Ishikawa (cell line): ENCODE results near the gene TRIM68.

Experiments
- CEBPB ChIP-seq: IDR thresholded peaks from 2 replicates; pipeline ENCODE4 v1.6.1; 2012
- CREB1 ChIP-seq: IDR thresholded peaks from 2 replicates; pipeline ENCODE4 v1.6.1; 2012; ENCODE audit warnings: low read depth
- EGR1 ChIP-seq: IDR thresholded peaks from 2 replicates; pipeline ENCODE4 v1.6.1; 2012
- EP300 ChIP-seq: IDR thresholded peaks from 2 replicates; pipeline ENCODE4 v1.6.1; 2012; ENCODE audit warnings: borderline replicate concordance
- FOXM1 ChIP-seq: IDR thresholded peaks from 2 replicates; pipeline ENCODE4 v1.6.1; 2012; ENCODE audit warnings: low read depth, borderline replicate concordance
- RAD21 ChIP-seq: IDR thresholded peaks from 2 replicates; pipeline ENCODE4 v1.6.1; 2012; ENCODE audit warnings: low read depth
- TAF1 ChIP-seq: IDR thresholded peaks from 2 replicates; pipeline ENCODE4 v1.6.1; 2012; ENCODE audit warnings: low read depth, mild to moderate bottlenecking
- TCF12 ChIP-seq: IDR thresholded peaks from 2 replicates; pipeline ENCODE4 v1.6.1; 2012; ENCODE audit warnings: low read depth
- TEAD4 ChIP-seq: IDR thresholded peaks from 2 replicates; pipeline ENCODE4 v1.6.1; 2012
- YY1 ChIP-seq: IDR thresholded peaks from 2 replicates; pipeline ENCODE4 v1.6.1; 2012; ENCODE audit warnings: low read depth
- ZBTB7A ChIP-seq: IDR thresholded peaks from 2 replicates; pipeline ENCODE4 v1.6.1; 2012; ENCODE audit warnings: low read depth
- TF ChIP-seq, protein P1 (sequence below): IDR thresholded peaks from 2 replicates; pipeline ENCODE4 v1.6.1; 2012
- TF ChIP-seq, protein P2 (sequence below): IDR thresholded peaks from 2 replicates; pipeline ENCODE4 v1.6.1; 2012; ENCODE audit warnings: low read depth, mild to moderate bottlenecking
- TF ChIP-seq, protein P3 (sequence below): IDR thresholded peaks from 2 replicates; pipeline ENCODE4 v1.6.1; 2012

DNA sequence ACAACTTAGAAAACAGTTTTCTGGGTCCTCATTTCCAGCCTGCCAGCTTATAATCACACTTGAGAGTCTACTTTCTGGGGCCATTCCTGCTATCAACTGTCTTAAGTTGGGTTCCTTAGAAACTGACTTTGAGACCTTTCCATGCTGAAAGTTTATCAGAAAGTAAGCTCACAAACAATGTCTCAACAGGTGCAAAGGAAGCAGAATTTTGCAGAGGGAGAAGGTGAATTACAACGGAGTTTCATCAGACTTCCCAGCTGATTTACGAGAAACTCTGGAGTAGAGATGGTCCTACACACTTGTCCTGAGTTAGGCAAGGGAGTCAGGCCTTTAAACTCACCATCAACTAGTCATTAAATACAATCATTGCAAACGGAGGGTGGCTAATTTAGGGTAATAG is 31.2 kb downstream of the TRIM68 start:
- no peak for TF ChIP-seq RAD21
- TF ChIP-seq, protein P1, sequence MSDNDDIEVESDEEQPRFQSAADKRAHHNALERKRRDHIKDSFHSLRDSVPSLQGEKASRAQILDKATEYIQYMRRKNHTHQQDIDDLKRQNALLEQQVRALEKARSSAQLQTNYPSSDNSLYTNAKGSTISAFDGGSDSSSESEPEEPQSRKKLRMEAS, result no peak
- no peak for TF ChIP-seq CREB1
- TF ChIP-seq, protein P2, sequence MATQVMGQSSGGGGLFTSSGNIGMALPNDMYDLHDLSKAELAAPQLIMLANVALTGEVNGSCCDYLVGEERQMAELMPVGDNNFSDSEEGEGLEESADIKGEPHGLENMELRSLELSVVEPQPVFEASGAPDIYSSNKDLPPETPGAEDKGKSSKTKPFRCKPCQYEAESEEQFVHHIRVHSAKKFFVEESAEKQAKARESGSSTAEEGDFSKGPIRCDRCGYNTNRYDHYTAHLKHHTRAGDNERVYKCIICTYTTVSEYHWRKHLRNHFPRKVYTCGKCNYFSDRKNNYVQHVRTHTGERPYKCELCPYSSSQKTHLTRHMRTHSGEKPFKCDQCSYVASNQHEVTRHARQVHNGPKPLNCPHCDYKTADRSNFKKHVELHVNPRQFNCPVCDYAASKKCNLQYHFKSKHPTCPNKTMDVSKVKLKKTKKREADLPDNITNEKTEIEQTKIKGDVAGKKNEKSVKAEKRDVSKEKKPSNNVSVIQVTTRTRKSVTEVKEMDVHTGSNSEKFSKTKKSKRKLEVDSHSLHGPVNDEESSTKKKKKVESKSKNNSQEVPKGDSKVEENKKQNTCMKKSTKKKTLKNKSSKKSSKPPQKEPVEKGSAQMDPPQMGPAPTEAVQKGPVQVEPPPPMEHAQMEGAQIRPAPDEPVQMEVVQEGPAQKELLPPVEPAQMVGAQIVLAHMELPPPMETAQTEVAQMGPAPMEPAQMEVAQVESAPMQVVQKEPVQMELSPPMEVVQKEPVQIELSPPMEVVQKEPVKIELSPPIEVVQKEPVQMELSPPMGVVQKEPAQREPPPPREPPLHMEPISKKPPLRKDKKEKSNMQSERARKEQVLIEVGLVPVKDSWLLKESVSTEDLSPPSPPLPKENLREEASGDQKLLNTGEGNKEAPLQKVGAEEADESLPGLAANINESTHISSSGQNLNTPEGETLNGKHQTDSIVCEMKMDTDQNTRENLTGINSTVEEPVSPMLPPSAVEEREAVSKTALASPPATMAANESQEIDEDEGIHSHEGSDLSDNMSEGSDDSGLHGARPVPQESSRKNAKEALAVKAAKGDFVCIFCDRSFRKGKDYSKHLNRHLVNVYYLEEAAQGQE, result no peak
- TF ChIP-seq CEBPB, result no peak
- no peak for TF ChIP-seq YY1
- no peak for TF ChIP-seq FOXM1
- TF ChIP-seq EP300, result no peak
- TF ChIP-seq ZBTB7A, result no peak
- no peak for TF ChIP-seq TCF12
- no peak for TF ChIP-seq EGR1
- no peak for TF ChIP-seq TAF1
- TF ChIP-seq, protein P3, sequence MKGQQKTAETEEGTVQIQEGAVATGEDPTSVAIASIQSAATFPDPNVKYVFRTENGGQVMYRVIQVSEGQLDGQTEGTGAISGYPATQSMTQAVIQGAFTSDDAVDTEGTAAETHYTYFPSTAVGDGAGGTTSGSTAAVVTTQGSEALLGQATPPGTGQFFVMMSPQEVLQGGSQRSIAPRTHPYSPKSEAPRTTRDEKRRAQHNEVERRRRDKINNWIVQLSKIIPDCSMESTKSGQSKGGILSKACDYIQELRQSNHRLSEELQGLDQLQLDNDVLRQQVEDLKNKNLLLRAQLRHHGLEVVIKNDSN, result no peak
- no peak for TF ChIP-seq TEAD4
